SK-N-SH treated with all-trans-retinoic acid at 6 μM for 48 hours (cell line): ENCODE results near the gene GJD2.

ENCODE experiments used
- ATAC-seq: fragments of 200-7000 bp; cut with Tn5 transposase; 3 replicates; pipeline ENCODE4 v1.9.1; 2020; ENCODE audit warnings: mild to moderate bottlenecking, moderate library complexity
- ARNTL ChIP-seq: fragments of 450-650 bp; formaldehyde crosslinking; IDR thresholded peaks from 2 replicates; pipeline ENCODE4 v1.5.0; 2020; ENCODE audit warnings: low read depth, mild to moderate bottlenecking, moderate library complexity, borderline replicate concordance
- ESRRG ChIP-seq: fragments of 250-450 bp; sonication (Bioruptor Pico); IDR thresholded peaks from 2 replicates; pipeline ENCODE4 v1.6.1; 2021; ENCODE audit warnings: mild to moderate bottlenecking
- GLIS3 ChIP-seq: fragments of 250-450 bp; sonication (Bioruptor Pico); IDR thresholded peaks from 2 replicates; pipeline ENCODE4 v1.5.0; 2020; ENCODE audit warnings: mild to moderate bottlenecking, moderate library complexity
- ISL1 ChIP-seq: fragments of 250-450 bp; sonication (Bioruptor Pico); IDR thresholded peaks from 2 replicates; pipeline ENCODE4 v2.1.2; 2022; ENCODE audit warnings: mild to moderate bottlenecking, moderate library complexity
- OSR1 ChIP-seq: fragments of 250-450 bp; sonication (Bioruptor Pico); IDR thresholded peaks from 2 replicates; pipeline ENCODE4 v1.8.0; 2022; ENCODE audit warnings: moderate library complexity, mild to moderate bottlenecking, inconsistent platforms
- PPARA ChIP-seq: fragments of 250-450 bp; sonication (Bioruptor Pico); IDR thresholded peaks from 2 replicates; pipeline ENCODE4 v1.5.0; 2020; ENCODE audit warnings: mild to moderate bottlenecking, borderline replicate concordance
- RARB ChIP-seq: fragments of 250-450 bp; sonication (Bioruptor Pico); IDR thresholded peaks from 2 replicates; pipeline ENCODE4 v1.8.0; 2021; ENCODE audit warnings: mild to moderate bottlenecking, moderate library complexity
- SNAI2 ChIP-seq: fragments of 250-450 bp; sonication (Bioruptor Pico); IDR thresholded peaks from 2 replicates; pipeline ENCODE4 v1.5.0; 2020; ENCODE audit warnings: mild to moderate bottlenecking, moderate library complexity
- TCF4 ChIP-seq: fragments of 250-450 bp; sonication (Bioruptor Pico); IDR thresholded peaks from 2 replicates; pipeline ENCODE4 v1.8.0; 2021; ENCODE audit warnings: mild to moderate bottlenecking, moderate library complexity, borderline replicate concordance
- ZC3H10 ChIP-seq: fragments of 250-450 bp; sonication (Bioruptor Pico); IDR thresholded peaks from 2 replicates; pipeline ENCODE4 v1.5.1; 2021; ENCODE audit warnings: mild to moderate bottlenecking, moderate library complexity
- ZFP3 ChIP-seq: fragments of 250-450 bp; sonication (Bioruptor Pico); IDR thresholded peaks from 2 replicates; pipeline ENCODE4 v1.5.0; 2020; ENCODE audit warnings: mild to moderate bottlenecking, moderate library complexity
- ZFP30 ChIP-seq: fragments of 450-650 bp; formaldehyde crosslinking; IDR thresholded peaks from 2 replicates; pipeline ENCODE4 v1.5.0; 2022; ENCODE audit warnings: mild to moderate bottlenecking, moderate library complexity
- ZNF565 ChIP-seq: fragments of 450-650 bp; formaldehyde crosslinking; conservative IDR thresholded peaks from 2 replicates; pipeline ENCODE4 v1.5.0; 2020; ENCODE audit warnings: low read depth, mild to moderate bottlenecking, moderate library complexity
- ZNF70 ChIP-seq: fragments of 450-650 bp; formaldehyde crosslinking; IDR thresholded peaks from 2 replicates; pipeline ENCODE4 v1.5.0; 2020; ENCODE audit warnings: mild to moderate bottlenecking, moderate library complexity
- ZNF8 ChIP-seq: fragments of 450-650 bp; formaldehyde crosslinking; IDR thresholded peaks from 2 replicates; pipeline ENCODE4 v1.5.0; 2020; ENCODE audit warnings: mild to moderate bottlenecking, moderate library complexity
- TF ChIP-seq, protein P1 (sequence below): fragments of 250-450 bp; sonication (Bioruptor Pico); IDR thresholded peaks from 2 replicates; pipeline ENCODE4 v1.5.0; 2020; ENCODE audit warnings: mild to moderate bottlenecking, moderate library complexity
- TF ChIP-seq, protein P2 (sequence below): fragments of 250-450 bp; sonication (Bioruptor Pico); IDR thresholded peaks from 2 replicates; pipeline ENCODE4 v1.5.1; 2021; ENCODE audit warnings: mild to moderate bottlenecking, moderate library complexity
- TF ChIP-seq, protein P3 (sequence below): fragments of 250-450 bp; sonication (Bioruptor Pico); IDR thresholded peaks from 2 replicates; pipeline ENCODE4 v1.8.0; 2021; ENCODE audit warnings: low read depth, mild to moderate bottlenecking, moderate library complexity, borderline replicate concordance
- TF ChIP-seq, protein P4 (sequence below): fragments of 250-450 bp; sonication (Bioruptor Pico); IDR thresholded peaks from 2 replicates; pipeline ENCODE4 v1.8.0; 2020; ENCODE audit warnings: mild to moderate bottlenecking, moderate library complexity, borderline replicate concordance

GJD2 gene

DNA sequence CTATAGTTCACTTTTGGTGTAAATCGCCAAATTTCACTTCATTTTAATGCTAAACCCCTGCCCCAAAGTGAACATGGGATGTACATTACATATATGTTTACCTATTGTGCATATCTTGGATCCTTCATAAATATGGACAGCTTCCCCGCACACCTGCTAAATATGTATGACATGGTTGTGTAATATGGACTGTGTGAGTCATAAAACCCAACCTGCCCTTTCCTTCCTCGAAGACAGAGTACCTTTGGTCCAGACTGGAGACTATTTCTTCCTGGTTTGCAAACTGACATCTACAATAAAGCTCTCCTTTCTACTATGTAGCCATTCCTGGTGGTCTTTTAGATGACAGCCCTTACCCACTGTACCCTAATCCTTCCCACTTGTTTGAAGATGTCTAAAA is 28.1 kb upstream of the GJD2 start (continued):
- no peak for TF ChIP-seq PPARA
- no peak for TF ChIP-seq TCF4 (CRISPR knock-in tag)
- no peak for TF ChIP-seq ESRRG (CRISPR knock-in tag)

DNA sequence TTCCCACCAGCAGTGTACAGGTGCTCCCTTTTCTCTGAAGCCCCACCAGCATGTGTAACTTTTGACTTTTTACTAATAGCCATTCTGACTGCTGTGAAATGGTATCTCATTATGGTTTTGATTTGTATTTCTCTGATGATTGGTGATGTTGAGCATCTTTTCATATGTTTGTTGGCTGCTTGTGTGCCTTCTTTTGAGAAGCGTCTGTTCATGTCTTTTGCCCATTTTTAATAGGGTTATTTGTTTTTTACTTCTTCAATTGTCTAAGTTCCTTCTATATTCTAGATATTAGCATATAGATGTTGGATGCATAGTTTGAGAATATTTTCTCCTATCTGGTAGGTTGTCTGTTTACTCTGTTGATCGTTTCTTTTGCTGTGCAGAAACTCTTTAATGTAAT is 25.9 kb upstream of the GJD2 start:
- ATAC-seq = no peak
- TF ChIP-seq ARNTL (CRISPR knock-in tag) (no peak), ZNF8 (CRISPR knock-in tag) (no peak), RARB (CRISPR knock-in tag) (no peak), ZNF565 (CRISPR knock-in tag) (no peak), ZC3H10 (CRISPR knock-in tag) (no peak), TCF4 (CRISPR knock-in tag) (no peak), GLIS3 (no peak), ZFP3 (CRISPR knock-in tag) (no peak)
- TF ChIP-seq, protein P1, sequence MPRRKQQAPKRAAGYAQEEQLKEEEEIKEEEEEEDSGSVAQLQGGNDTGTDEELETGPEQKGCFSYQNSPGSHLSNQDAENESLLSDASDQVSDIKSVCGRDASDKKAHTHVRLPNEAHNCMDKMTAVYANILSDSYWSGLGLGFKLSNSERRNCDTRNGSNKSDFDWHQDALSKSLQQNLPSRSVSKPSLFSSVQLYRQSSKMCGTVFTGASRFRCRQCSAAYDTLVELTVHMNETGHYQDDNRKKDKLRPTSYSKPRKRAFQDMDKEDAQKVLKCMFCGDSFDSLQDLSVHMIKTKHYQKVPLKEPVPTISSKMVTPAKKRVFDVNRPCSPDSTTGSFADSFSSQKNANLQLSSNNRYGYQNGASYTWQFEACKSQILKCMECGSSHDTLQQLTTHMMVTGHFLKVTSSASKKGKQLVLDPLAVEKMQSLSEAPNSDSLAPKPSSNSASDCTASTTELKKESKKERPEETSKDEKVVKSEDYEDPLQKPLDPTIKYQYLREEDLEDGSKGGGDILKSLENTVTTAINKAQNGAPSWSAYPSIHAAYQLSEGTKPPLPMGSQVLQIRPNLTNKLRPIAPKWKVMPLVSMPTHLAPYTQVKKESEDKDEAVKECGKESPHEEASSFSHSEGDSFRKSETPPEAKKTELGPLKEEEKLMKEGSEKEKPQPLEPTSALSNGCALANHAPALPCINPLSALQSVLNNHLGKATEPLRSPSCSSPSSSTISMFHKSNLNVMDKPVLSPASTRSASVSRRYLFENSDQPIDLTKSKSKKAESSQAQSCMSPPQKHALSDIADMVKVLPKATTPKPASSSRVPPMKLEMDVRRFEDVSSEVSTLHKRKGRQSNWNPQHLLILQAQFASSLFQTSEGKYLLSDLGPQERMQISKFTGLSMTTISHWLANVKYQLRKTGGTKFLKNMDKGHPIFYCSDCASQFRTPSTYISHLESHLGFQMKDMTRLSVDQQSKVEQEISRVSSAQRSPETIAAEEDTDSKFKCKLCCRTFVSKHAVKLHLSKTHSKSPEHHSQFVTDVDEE (CRISPR knock-in tag) = no peak
- TF ChIP-seq, protein P2, sequence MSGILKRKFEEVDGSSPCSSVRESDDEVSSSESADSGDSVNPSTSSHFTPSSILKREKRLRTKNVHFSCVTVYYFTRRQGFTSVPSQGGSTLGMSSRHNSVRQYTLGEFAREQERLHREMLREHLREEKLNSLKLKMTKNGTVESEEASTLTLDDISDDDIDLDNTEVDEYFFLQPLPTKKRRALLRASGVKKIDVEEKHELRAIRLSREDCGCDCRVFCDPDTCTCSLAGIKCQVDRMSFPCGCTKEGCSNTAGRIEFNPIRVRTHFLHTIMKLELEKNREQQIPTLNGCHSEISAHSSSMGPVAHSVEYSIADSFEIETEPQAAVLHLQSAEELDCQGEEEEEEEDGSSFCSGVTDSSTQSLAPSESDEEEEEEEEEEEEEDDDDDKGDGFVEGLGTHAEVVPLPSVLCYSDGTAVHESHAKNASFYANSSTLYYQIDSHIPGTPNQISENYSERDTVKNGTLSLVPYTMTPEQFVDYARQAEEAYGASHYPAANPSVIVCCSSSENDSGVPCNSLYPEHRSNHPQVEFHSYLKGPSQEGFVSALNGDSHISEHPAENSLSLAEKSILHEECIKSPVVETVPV (CRISPR knock-in tag) = no peak
- TF ChIP-seq, all 23 proteins: peak for 0

DNA sequence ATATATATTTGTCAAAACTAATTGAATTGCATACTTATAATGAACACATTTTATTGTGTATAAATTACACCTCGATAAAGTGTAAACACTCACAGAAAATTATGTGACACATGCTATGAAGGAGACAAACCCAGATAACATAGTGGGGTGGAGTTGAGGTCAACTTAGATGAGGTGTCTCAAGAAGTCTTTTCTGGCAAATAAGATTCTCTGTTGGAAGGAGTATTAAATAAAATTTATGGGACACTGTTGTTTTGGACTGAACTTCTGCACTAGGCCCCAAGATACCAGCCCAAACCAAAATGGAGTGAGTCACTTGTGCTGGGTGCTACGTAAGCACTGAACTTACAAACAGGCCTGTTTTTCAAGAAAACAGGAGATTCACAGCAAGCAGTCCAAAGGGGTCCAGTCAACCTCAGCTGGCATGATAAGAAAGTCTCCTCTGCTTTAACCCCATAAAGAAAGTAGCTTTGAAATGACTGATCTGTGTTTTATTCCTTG is 21.9 kb upstream of the GJD2 start:
- TF ChIP-seq ZNF8 (CRISPR knock-in tag) (no peak), PPARA (no peak), ARNTL (CRISPR knock-in tag) (no peak), RARB (CRISPR knock-in tag) (no peak), ZFP3 (CRISPR knock-in tag) (no peak), ISL1 (CRISPR knock-in tag) (no peak), OSR1 (no peak)
- TF ChIP-seq, protein P3, sequence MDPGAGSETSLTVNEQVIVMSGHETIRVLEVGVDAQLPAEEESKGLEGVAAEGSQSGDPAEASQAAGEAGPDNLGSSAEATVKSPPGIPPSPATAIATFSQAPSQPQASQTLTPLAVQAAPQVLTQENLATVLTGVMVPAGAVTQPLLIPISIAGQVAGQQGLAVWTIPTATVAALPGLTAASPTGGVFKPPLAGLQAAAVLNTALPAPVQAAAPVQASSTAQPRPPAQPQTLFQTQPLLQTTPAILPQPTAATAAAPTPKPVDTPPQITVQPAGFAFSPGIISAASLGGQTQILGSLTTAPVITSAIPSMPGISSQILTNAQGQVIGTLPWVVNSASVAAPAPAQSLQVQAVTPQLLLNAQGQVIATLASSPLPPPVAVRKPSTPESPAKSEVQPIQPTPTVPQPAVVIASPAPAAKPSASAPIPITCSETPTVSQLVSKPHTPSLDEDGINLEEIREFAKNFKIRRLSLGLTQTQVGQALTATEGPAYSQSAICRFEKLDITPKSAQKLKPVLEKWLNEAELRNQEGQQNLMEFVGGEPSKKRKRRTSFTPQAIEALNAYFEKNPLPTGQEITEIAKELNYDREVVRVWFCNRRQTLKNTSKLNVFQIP (CRISPR knock-in tag) = no peak
- no peak for ATAC-seq

DNA sequence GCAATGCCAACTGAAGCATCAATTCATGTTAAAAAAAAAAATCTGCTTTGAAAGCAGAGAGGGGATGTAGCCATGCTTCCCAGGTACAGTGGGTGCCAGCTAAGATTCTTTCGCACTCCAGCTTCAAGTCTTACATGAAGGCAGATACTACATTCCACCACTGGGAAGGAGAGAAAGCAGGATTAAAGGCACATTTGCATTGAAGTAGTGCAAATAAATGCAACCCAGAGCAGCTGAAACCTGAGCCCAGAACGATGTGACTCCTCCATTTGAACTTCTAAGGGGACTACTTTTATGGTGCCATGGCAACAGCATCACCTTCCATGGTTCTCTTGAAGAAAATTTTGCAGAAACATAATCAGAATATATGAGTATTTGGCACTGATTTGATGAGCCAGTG is 19.1 kb upstream of the GJD2 start:
- ATAC-seq = no peak
- TF ChIP-seq ZFP30 (CRISPR knock-in tag) (no peak), ISL1 (CRISPR knock-in tag) (no peak), SNAI2 (CRISPR knock-in tag) (no peak), ARNTL (CRISPR knock-in tag) (no peak), ZNF8 (CRISPR knock-in tag) (no peak), OSR1 (no peak), GLIS3 (no peak), ZNF70 (CRISPR knock-in tag) (no peak), ZFP3 (CRISPR knock-in tag) (no peak), ESRRG (CRISPR knock-in tag) (no peak), ZC3H10 (CRISPR knock-in tag) (no peak)
- TF ChIP-seq, protein P2 (CRISPR knock-in tag) = no peak
- TF ChIP-seq, protein P1 (CRISPR knock-in tag) = no peak
- TF ChIP-seq, protein P4, sequence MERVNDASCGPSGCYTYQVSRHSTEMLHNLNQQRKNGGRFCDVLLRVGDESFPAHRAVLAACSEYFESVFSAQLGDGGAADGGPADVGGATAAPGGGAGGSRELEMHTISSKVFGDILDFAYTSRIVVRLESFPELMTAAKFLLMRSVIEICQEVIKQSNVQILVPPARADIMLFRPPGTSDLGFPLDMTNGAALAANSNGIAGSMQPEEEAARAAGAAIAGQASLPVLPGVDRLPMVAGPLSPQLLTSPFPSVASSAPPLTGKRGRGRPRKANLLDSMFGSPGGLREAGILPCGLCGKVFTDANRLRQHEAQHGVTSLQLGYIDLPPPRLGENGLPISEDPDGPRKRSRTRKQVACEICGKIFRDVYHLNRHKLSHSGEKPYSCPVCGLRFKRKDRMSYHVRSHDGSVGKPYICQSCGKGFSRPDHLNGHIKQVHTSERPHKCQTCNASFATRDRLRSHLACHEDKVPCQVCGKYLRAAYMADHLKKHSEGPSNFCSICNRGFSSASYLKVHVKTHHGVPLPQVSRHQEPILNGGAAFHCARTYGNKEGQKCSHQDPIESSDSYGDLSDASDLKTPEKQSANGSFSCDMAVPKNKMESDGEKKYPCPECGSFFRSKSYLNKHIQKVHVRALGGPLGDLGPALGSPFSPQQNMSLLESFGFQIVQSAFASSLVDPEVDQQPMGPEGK (CRISPR knock-in tag) = no peak
